Suppressor macrophage treated with lipopolysaccharide for 4 hours (primary cell): ENCODE results near the gene SRXN1.

Source experiments
- DNase-seq: peaks from one replicate; pipeline ENCODE4 v3.0.0-alpha.2; 2020

The SRXN1 gene

DNA sequence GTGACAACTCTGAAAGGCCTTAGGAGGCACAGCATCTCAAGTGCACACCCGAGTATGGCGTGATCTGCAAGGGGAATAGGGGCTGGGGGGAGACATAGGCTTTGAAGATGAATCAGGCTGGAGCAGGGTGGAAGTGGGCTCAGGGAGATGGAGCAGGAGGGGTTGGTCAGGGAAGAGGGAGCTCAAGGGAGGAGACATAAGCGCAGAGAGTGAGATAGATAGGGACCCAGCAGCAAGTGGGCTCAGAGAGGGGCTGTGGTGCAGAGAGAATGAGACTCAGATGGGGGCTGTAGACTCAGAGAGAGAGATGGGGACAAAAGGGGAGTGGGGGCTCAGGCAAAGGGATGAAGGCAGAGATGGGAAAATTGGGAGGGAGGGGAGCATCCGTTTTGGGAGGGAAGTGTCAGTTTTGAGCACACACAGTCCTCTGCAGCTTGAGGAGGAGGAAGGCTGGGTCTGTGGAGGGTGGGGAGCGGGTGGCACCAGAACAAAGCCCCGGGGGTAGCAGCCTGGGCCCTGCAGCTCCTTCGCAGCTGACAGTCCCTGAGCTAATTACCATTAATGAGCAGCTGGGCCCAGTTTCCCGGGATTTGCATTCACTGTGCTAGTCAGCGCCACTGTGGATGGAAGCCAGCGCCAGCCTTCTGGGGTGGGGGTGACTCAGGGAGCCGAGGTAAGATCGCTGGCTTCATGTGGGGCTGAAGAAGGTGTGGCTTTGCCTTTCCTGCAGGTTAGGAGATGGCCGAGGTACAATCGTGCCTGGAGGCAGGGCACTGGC lies 18.7 kb downstream of the SRXN1 start:
- no peak for DNase-seq

DNA sequence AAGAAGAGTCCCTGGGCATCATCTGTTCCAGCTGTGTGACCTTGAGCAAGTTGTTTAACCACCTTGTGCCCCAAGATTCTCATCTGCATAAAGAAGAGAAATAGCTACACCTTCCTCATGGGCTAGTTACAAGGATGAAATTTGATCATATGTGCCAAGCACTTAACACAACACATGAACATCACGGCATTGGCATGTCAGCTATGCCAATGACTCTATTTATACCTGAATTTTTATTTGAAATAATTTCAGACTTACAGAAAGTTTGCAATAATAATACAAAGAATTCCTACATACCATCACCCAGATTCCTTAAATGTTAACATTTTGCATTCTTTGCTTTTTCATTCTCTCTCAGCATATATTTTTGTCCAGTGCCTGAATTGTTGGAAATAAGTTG lies 21.9 kb downstream of the SRXN1 start:
- no peak for DNase-seq

- no peak for DNase-seq
Measured at GRCh38 chr20:626579-626978, 26.4 kb downstream of the SRXN1 start.

GRCh38 chr20:625360-625932 lies 27.6 kb downstream of the SRXN1 start:
- peak; percentile 37 for DNase-seq

DNA sequence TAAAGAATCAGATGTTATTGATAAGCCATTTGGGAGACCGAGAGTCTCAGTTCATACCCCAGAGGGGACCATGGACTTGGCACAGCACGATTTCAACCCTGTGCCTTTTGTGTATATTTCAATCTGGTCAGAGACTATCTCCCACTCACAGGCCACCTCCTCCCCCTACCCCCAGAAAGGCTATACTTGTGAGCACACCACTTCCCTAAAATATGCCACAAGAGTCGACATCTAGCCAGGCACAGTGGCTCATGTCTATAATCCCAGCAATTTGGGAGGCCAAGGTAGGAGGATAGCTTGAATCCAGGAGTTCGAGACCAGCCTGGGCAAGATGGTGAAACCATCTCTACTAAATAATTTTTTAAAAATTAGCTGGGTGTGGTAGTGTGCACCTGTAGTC lies 29.3 kb downstream of the SRXN1 start:
- no peak for DNase-seq

GRCh38 chr20:623021-623420 lies 30.0 kb downstream of the SRXN1 start:
- no peak for DNase-seq

GRCh38 chr20:622161-622560 lies 30.8 kb downstream of the SRXN1 start:
- DNase-seq: no peak

GRCh38 chr20:621125-621756 lies 31.8 kb downstream of the SRXN1 start:
- peak; percentile 58 for DNase-seq

GRCh38 chr20:620246-620645 lies 32.8 kb downstream of the SRXN1 start:
- no peak for DNase-seq

- DNase-seq: no peak
Measured at GRCh38 chr20:618980-619379, 34.0 kb downstream of the SRXN1 start.

DNA sequence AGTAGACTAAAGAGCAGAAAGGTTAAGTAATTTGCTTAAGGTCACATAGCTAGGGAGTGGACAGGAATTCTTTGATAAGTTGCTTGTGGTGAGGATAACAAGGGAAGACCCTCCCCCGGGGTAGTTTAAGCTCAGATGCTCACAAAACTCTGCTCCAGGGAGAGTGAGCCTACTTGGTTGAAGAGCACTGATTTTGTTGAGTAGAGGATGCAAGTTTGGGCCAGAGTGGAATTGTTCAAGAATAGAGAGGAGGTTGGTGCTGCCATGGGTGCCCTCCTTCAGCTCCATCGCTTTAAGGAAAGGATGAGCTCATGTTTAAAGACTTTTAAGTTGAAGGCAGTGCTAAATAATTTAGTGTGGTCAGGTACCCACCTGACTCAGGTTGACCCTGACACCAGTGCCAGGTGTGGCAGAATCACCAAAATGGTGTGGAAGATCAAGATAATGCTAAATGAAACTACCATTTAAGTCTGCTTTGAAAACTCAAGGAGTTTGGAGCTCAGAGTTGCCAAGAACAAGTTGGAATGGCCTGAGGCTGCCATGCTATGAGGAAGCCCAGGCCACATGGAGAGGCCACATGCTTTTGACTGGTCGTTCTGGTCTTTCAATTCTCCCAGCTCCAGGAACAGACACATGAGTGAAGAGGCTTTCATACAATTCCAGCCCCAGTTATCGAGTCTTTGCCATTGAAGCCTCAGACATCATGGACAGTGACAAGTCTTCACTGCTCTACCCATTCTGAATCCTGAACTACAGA lies 34.9 kb downstream of the SRXN1 start:
- no peak for DNase-seq

DNA sequence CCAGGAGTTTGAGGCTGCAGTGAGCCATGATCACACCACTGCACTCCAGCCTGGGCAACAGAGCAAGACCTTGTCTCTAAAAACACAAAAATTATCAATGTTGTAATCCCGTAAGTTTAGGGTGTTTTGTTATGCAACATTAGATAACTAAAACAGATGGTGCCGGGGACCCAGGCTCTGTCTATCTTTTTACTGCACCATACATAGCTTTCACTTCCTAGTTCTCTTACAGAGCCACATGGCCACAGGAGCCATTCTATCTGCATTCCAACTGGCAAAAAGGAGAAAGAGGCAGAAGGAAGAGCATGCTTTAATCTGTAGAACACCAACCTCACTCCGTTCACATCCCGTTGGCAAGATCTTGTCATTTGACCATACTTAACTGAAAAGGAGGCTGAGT lies 37.5 kb downstream of the SRXN1 start:
- DNase-seq: peak; percentile 7

DNA sequence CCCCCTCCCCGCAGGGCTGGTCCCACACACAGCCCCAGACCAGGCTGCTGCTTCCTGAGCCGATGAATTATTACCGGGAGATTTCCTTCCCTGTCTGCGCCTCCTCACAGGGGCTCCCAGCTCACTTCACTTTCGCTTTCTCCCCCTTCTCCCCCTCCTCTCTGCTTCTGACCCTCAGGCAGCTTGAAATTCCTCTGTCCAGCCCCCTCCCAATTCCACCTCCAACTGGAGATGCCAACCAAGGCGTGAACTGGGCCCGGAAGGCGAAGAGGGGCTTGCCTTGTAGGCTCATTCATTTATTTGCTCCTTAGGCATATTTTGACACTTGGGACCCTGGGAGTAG lies 41.2 kb downstream of the SRXN1 start:
- no peak for DNase-seq

- DNase-seq: no peak
Measured at GRCh38 chr20:611047-611842, 41.8 kb downstream of the SRXN1 start.

DNA sequence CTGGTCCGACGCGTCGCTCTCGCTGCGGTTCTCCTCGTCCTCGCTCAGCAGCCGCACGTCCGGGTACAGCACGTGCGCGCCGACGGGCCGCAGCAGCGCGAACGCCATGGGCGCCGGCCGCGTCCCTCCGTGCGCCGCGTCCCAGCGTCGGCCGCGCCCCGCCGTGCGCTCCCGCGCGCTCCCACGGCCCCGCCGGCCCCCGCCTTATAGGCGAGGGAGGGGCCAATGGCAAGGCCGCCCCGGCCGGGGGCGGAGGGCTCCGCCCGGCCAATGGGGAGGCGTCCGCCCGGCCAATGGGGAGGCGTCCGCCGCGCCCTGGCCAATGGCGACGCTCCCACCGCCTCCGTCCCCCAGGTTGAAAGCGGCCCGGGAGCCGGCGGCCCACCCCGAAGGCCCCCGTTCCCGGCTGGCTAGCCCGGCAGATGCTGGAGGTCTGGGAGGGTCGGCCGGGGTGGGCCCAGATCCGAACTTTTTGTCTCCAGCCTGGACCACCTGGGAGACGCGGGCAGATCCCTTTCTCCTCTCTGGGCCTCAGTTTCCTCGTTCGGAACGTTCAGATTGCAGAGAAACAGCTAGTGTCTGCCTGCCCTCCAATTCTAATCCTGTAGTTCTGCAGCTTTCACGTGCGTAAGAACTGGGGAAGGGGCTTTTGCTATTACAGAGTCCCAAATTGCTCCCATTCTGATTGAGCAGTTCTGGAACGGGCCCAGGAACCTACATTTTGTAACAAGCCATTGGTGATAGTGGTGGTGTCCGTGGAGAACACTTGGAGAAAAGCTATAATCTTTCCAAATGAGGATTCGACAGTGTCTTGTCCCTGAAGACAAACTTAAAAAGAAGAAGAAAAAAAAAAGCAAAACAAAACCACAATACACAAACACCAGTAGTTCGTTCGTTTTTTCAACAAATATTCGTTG lies 42.6 kb downstream of the SRXN1 start, which contains the start of gene TCF15:
Gene TCF15 (minus strand): TSS at position 180 of the 917 bp plus-strand sequence. CDS start 72 bp downstream, at position 108.
- peak; percentile 39 for DNase-seq

DNA sequence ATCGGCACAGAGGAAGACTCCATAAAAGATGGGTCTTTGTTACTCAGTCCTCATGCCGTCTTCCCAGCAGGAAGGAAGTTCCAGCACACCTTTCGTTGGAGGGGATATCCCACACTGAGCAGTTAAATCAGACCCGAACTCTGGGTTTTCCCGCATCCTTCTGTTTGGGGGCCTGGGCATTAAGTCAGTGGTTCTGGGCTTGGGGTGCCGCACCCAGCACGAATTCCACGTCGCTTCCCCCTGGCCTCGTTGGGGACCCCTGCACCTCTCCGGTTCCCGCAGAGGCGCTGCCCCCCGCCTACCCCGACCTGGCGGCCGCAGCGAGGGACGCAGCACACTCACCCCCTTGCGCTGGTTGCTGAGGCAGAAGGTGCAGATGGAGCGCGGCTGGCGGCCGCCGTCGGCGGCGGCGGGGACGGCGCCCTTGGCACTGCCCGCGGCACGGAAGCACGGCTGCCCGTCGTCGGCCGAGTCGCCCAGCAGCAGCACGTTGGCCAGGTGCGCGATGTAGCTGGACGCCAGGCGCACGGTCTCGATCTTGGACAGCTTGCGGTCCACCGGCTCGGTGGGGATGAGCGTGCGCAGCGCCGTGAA lies 43.5 kb downstream of the SRXN1 start:
- no peak for DNase-seq

- no peak for DNase-seq
Measured at GRCh38 chr20:608970-609369, 44.0 kb downstream of the SRXN1 start.

GRCh38 chr20:607476-607875 lies 45.5 kb downstream of the SRXN1 start:
- DNase-seq: no peak

DNA sequence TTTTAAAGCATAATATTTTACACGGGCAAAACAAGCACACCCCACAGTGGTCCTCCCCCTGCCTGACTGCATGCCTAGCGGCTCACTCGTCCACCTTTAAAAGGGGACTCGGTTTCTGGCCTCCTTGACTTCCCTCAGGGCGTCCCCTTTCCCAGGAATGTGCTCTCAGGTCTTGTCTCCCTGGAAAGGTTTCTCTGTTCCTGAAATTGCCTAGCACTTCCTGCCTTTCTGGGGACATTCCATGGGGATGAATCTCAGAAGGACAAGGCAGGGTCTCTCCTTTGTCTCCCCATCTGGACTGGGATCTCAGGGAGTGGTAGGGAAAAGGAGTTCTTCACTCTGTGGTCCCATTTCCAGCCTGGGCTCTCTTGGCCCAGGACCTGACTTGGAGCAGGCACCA lies 47.8 kb downstream of the SRXN1 start:
- DNase-seq: no peak

DNA sequence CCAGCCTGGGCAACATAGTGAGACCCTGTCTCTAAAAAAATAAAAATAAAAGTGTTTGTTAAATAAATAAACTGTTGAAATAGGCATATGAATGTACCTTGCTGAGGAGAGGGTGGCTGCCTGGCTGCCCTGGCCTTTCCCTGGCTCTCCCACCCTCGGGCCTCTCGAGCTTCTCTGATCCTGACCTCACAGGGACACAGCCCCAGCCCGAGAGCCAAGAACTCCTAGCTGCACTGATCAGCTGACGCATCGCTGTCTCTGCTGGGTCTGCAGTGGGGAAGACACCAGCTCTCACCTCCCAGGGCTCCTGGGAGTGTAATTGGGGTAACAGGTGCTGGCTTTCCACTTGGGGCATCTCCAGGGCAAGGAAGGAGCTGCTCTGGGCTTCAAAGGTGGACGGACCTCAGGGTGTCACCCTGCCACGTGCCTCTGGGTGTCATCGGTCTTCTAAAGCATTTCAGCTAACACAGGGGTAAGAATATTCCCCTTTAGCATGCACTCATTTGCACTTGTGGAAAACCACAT lies 49.8 kb downstream of the SRXN1 start:
- DNase-seq: no peak
